ENCODE results near the gene FALEC. TPM values are rescaled to one million over a fixed set of nuclear protein-coding genes. Genes with fewer than 3 reads are reported as not detected.

Gene FALEC
- total and polyA plus RNA-seq, 2 of the 8 experiments (the other 6 are each of a cell fraction or from before 2014, with no cell fraction given) = not detected

- no peak overlapping the region for H3K14ac ChIP-seq (ENCODE audit: insufficient read length)
- H3K4me2 ChIP-seq (ENCODE audit: insufficient read depth in 1 of 2, low read depth in 2 of 2, low read length in 2 of 2) = no peak overlapping the region
- DNase-seq (ENCODE audit: low read depth in 1 of 2, low spot score in 2 of 2) (no peak), FAIRE-seq (no peak)
- POLR2A ChIA-PET (ENCODE audit: partially characterized antibody) = interaction anchor here (0.8 to 2.3 kb wide), 4 partner anchors 10 to 265 kb away, joined by 3 to 7 read pairs (median 4); partner anchors contain the start of genes CTSK and MCL1
- H3K4ac ChIP-seq (replicated peaks; ENCODE audit: insufficient read length, low read depth, low read length) = peak overlapping the region; percentile 5
- CTCF ChIA-PET (ENCODE audit: partially characterized antibody) = interaction anchor here (0.6 to 4.2 kb wide), 6 partner anchors 11 to 378 kb away, joined by 3 to 28 read pairs (median 3); no protein-coding TSS in a partner anchor
- H4K5ac ChIP-seq (ENCODE audit: insufficient read length, low read depth, low read length) = no peak overlapping the region
- H3K4me3 ChIP-seq (ENCODE audit: extremely low read depth in 1 of 4, insufficient read depth in 2 of 4, low read depth in 3 of 4, low read length in 4 of 4) = no peak overlapping the region
- no peak overlapping the region for H2BK5ac ChIP-seq (ENCODE audit: low read depth, low read length)
- H3K79me1 ChIP-seq (ENCODE audit: low read depth, low read length) = no peaks in the 10 kb centered on the region
- no peak overlapping the region for H4K91ac ChIP-seq (replicated peaks; ENCODE audit: insufficient read length, low read length)
- H3K27ac ChIP-seq (ENCODE audit: low read depth, low read length) = no peak overlapping the region
- H2AK5ac ChIP-seq (ENCODE audit: low read depth, low read length) = 0 out of 2 replicates have a peak overlapping the region, but pooled peaks have one; percentile 60
- H3K79me2 ChIP-seq (ENCODE audit: control insufficient read depth in 1 of 2, insufficient read depth in 2 of 2, low read length in 2 of 2) = no peaks in the 10 kb centered on the region
- no peaks in the 10 kb centered on the region for H3K36me3 ChIP-seq (ENCODE audit: control insufficient read depth in 2 of 4, insufficient read depth in 4 of 4, low read length in 3 of 4)
- peak overlapping the region; percentile 9; the same call in 1 of the 2 replicates for H3K18ac ChIP-seq (ENCODE audit: extremely low read depth, low read length)
- no peak overlapping the region for H4K8ac ChIP-seq (ENCODE audit: extremely low read depth, insufficient read depth, low read length)
- H2BK120ac ChIP-seq (replicated peaks; ENCODE audit: low read depth, low read length) = no peak overlapping the region
- no peaks in the 10 kb centered on the region for H3K4me1 ChIP-seq (replicated peaks in 1 of 4; ENCODE audit: control insufficient read depth in 3 of 4, insufficient read depth in 4 of 4, low read length in 3 of 4)
- no peak overlapping the region for H2BK15ac ChIP-seq (ENCODE audit: low read length)
- no peak overlapping the region for H3K23ac ChIP-seq (ENCODE audit: insufficient read length)
- H2AFZ ChIP-seq (ENCODE audit: low read length) = peak overlapping the region; percentile 40; the same call in 1 of the 2 replicates
- 92% methylated on average over 13 of the region's 13 CpGs; no CpG with 5 or more reads in 1 of the 2 experiments for WGBS, 2 experiments (ENCODE audit: extremely low coverage in 1 of 2, insufficient coverage in 1 of 2, insufficient read length in 1 of 2, insufficient replicate concordance in 2 of 2, low coverage in 1 of 2, low lambda C conversion rate in 2 of 2, missing lambda C conversion rate in 1 of 2)
- H3K23me2 ChIP-seq (ENCODE audit: low read depth, low read length) = peaks cover 4% of the 10 kb centered on the region; the same call in 1 of the 2 replicates
- peaks cover 0 to 8% (median 6%) of the 10 kb centered on the region in 4 experiments; a peak in 5 of 7 replicates for H3K27me3 ChIP-seq (replicated peaks in 1 of 4; ENCODE audit: control insufficient read depth in 3 of 4, extremely low read depth in 1 of 4, insufficient read depth in 3 of 4, low read length in 3 of 4)
- H2BK20ac ChIP-seq (ENCODE audit: low read length) = no peak overlapping the region
- no peak overlapping the region for H3K56ac ChIP-seq (replicated peaks; ENCODE audit: insufficient read length, low read depth, low read length)
- no peaks in the 10 kb centered on the region for H3K9me3 ChIP-seq (ENCODE audit: insufficient read depth in 2 of 2, low read depth in 1 of 2, low read length in 1 of 2)
- H3K9ac ChIP-seq (replicated peaks in 1 of 4; ENCODE audit: extremely low read depth in 1 of 4, low read depth in 3 of 4, low read length in 3 of 4) = no peak overlapping the region
- peaks cover 0 to 2% of the 10 kb centered on the region in 2 experiments for H4K20me1 ChIP-seq (replicated peaks in 1 of 2; ENCODE audit: control insufficient read depth in 1 of 2, insufficient read depth in 2 of 2, low read length in 2 of 2)
- H2BK12ac ChIP-seq (ENCODE audit: low read depth, low read length) = 0 out of 2 replicates have a peak overlapping the region, but pooled peaks have one; percentile 55
- TF ChIP-seq JUND (IDR thresholded peaks at IDR 0.05; ENCODE audit: low read length) (no peak), GTF2F1 (IDR thresholded peaks at IDR 0.05; ENCODE audit: borderline replicate concordance, low read depth, low read length) (no peak), POU5F1 (IDR thresholded peaks at IDR 0.05; ENCODE audit: low read depth, low read length) (no peak), TEAD4 (IDR thresholded peaks at IDR 0.05; ENCODE audit: low read depth, low read length) (no peak), TAF1 (IDR thresholded peaks at IDR 0.05; ENCODE audit: low read depth, low read length) (no peak), BACH1 (IDR thresholded peaks at IDR 0.05; ENCODE audit: low read length) (no peak), FOSL1 (IDR thresholded peaks at IDR 0.05; ENCODE audit: insufficient read depth, low read depth, low read length) (no peak), KDM4A (IDR thresholded peaks at IDR 0.05; ENCODE audit: low read depth, low read length, severe bottlenecking) (no peak), ATF2 (IDR thresholded peaks at IDR 0.05; ENCODE audit: low read length) (no peak), EGR1 (IDR thresholded peaks at IDR 0.05; ENCODE audit: borderline replicate concordance, low read depth, low read length) (no peak), PHF8 (conservative IDR thresholded peaks at IDR 0.05; ENCODE audit: low read depth, low read length) (no peak)
Measured at GRCh38 chr1:150543500-150544143, 28.1 kb downstream of the FALEC start.
